Measurements from ENCODE around the gene CPTP. TPM values are rescaled to one million over a fixed set of nuclear protein-coding genes. Genes with fewer than 3 reads are reported as not detected.
A peak's percentile ranks its signal among the peaks of the same experiment; 100 is the strongest.

The CPTP gene
- total and polyA plus RNA-seq, 2 of the 13 experiments (the other 11 are each of a cell fraction or from before 2014, with no cell fraction given) = 5.5 to 9.3 TPM

DNA sequence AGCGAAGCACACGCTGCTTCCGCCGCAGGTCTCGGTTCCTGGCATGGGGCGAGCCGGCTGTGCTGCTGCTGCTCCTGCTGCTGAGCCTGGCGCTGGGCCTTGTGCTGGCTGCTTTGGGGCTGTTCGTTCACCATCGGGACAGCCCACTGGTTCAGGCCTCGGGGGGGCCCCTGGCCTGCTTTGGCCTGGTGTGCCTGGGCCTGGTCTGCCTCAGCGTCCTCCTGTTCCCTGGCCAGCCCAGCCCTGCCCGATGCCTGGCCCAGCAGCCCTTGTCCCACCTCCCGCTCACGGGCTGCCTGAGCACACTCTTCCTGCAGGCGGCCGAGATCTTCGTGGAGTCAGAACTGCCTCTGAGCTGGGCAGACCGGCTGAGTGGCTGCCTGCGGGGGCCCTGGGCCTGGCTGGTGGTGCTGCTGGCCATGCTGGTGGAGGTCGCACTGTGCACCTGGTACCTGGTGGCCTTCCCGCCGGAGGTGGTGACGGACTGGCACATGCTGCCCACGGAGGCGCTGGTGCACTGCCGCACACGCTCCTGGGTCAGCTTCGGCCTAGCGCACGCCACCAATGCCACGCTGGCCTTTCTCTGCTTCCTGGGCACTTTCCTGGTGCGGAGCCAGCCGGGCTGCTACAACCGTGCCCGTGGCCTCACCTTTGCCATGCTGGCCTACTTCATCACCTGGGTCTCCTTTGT is 9.1 kb downstream of the CPTP start:
- CTCF ChIA-PET (ENCODE audit: low intra/inter-chr PET ratio, low total read pairs) = no interaction called here
- TF ChIP-seq HMGA1 (CRISPR knock-in tag; conservative IDR thresholded peaks at IDR 0.05) = no peak
- no peak for TF ChIP-seq RAD51 (IDR thresholded peaks at IDR 0.05; ENCODE audit: borderline replicate concordance)
- TF ChIP-seq, protein P1, sequence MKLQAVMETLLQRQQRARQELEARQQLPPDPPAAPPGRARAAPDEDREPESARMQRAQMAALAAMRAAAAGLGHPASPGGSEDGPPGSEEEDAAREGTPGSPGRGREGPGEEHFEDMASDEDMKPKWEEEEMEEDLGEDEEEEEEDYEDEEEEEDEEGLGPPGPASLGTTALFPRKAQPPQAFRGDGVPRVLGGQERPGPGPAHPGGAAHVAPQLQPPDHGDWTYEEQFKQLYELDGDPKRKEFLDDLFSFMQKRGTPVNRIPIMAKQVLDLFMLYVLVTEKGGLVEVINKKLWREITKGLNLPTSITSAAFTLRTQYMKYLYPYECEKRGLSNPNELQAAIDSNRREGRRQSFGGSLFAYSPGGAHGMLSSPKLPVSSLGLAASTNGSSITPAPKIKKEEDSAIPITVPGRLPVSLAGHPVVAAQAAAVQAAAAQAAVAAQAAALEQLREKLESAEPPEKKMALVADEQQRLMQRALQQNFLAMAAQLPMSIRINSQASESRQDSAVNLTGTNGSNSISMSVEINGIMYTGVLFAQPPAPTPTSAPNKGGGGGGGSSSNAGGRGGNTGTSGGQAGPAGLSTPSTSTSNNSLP (IDR thresholded peaks at IDR 0.05; ENCODE audit: low read depth, low read length) = no peak
- TF ChIP-seq HDAC1 (CRISPR knock-in tag; IDR thresholded peaks at IDR 0.05) = no peak
- TF ChIP-seq, protein P2, sequence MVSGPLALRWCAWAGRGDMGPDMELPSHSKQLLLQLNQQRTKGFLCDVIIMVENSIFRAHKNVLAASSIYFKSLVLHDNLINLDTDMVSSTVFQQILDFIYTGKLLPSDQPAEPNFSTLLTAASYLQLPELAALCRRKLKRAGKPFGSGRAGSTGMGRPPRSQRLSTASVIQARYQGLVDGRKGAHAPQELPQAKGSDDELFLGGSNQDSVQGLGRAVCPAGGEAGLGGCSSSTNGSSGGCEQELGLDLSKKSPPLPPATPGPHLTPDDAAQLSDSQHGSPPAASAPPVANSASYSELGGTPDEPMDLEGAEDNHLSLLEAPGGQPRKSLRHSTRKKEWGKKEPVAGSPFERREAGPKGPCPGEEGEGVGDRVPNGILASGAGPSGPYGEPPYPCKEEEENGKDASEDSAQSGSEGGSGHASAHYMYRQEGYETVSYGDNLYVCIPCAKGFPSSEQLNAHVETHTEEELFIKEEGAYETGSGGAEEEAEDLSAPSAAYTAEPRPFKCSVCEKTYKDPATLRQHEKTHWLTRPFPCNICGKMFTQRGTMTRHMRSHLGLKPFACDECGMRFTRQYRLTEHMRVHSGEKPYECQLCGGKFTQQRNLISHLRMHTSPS (CRISPR knock-in tag; IDR thresholded peaks at IDR 0.05; ENCODE audit: low read depth) = 0 out of 2 replicates have a peak, but pooled peaks have one; percentile 39
- TF ChIP-seq, protein P3, sequence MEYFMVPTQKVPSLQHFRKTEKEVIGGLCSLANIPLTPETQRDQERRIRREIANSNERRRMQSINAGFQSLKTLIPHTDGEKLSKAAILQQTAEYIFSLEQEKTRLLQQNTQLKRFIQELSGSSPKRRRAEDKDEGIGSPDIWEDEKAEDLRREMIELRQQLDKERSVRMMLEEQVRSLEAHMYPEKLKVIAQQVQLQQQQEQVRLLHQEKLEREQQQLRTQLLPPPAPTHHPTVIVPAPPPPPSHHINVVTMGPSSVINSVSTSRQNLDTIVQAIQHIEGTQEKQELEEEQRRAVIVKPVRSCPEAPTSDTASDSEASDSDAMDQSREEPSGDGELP (IDR thresholded peaks at IDR 0.05; ENCODE audit: borderline replicate concordance, low read depth) = no peak
- TF ChIP-seq ZNF329 (CRISPR knock-in tag; IDR thresholded peaks at IDR 0.05; ENCODE audit: low read depth) = peak; percentile 99
- no peak for TF ChIP-seq ZBTB20 (CRISPR knock-in tag; IDR thresholded peaks at IDR 0.05; ENCODE audit: borderline replicate concordance, low read depth)
- TF ChIP-seq, protein P4, sequence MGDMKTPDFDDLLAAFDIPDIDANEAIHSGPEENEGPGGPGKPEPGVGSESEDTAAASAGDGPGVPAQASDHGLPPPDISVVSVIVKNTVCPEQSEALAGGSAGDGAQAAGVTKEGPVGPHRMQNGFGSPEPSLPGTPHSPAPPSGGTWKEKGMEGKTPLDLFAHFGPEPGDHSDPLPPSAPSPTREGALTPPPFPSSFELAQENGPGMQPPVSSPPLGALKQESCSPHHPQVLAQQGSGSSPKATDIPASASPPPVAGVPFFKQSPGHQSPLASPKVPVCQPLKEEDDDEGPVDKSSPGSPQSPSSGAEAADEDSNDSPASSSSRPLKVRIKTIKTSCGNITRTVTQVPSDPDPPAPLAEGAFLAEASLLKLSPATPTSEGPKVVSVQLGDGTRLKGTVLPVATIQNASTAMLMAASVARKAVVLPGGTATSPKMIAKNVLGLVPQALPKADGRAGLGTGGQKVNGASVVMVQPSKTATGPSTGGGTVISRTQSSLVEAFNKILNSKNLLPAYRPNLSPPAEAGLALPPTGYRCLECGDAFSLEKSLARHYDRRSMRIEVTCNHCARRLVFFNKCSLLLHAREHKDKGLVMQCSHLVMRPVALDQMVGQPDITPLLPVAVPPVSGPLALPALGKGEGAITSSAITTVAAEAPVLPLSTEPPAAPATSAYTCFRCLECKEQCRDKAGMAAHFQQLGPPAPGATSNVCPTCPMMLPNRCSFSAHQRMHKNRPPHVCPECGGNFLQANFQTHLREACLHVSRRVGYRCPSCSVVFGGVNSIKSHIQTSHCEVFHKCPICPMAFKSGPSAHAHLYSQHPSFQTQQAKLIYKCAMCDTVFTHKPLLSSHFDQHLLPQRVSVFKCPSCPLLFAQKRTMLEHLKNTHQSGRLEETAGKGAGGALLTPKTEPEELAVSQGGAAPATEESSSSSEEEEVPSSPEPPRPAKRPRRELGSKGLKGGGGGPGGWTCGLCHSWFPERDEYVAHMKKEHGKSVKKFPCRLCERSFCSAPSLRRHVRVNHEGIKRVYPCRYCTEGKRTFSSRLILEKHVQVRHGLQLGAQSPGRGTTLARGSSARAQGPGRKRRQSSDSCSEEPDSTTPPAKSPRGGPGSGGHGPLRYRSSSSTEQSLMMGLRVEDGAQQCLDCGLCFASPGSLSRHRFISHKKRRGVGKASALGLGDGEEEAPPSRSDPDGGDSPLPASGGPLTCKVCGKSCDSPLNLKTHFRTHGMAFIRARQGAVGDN (CRISPR knock-in tag; IDR thresholded peaks at IDR 0.05) = no peak; the same call in 1 of the 2 replicates
- no peak for TF ChIP-seq ZIK1 (CRISPR knock-in tag; IDR thresholded peaks at IDR 0.05; ENCODE audit: borderline replicate concordance, low read depth)
- no peak for TF ChIP-seq BRCA1 (CRISPR knock-in tag; IDR thresholded peaks at IDR 0.05)
- TF ChIP-seq, protein P5, sequence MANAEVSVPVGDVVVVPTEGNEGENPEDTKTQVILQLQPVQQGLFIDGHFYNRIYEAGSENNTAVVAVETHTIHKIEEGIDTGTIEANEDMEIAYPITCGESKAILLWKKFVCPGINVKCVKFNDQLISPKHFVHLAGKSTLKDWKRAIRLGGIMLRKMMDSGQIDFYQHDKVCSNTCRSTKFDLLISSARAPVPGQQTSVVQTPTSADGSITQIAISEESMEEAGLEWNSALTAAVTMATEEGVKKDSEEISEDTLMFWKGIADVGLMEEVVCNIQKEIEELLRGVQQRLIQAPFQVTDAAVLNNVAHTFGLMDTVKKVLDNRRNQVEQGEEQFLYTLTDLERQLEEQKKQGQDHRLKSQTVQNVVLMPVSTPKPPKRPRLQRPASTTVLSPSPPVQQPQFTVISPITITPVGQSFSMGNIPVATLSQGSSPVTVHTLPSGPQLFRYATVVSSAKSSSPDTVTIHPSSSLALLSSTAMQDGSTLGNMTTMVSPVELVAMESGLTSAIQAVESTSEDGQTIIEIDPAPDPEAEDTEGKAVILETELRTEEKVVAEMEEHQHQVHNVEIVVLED (CRISPR knock-in tag; IDR thresholded peaks at IDR 0.05; ENCODE audit: borderline replicate concordance) = no peak

More for the DNA sequence above, 9.1 kb downstream of the CPTP start:
- H4K20me1 ChIP-seq (ENCODE audit: insufficient read depth, low read length) = peaks cover 7% of the 10 kb centered on the region; the same call in 1 of the 2 replicates
- H3K36me3 ChIP-seq (replicated peaks in 1 of 2; ENCODE audit: control insufficient read depth in 1 of 2, insufficient read depth in 2 of 2, low read length in 2 of 2) = peaks cover 4 to 5% of the 10 kb centered on the region in 2 experiments; a peak in 3 of 5 replicates
- in situ Hi-C loops (cut with HindIII; ENCODE audit: extremely low pct_ligation_motif_present, low pct_unique_long_range_greater_than_20kb) = no loop called here
- H3K9me3 ChIP-seq (ENCODE audit: low read length) = no peaks in the 10 kb centered on the region
- H3K4me1 ChIP-seq (ENCODE audit: insufficient read depth, low read length) = peaks cover 24% of the 10 kb centered on the region
- FAIRE-seq (no peak), DNase-seq (ENCODE audit: low spot score) (no peak), ATAC-seq (0 out of 3 replicates have a peak, but pooled peaks have one; percentile 0)
- H3K4me2 ChIP-seq (ENCODE audit: low read depth, low read length) = no peak overlapping the region
- 0 out of 5 replicates have a peak, but pooled peaks cover 0 to 4% of the 10 kb centered on the region in 2 experiments for H3K27me3 ChIP-seq (ENCODE audit: control insufficient read depth in 1 of 2, insufficient read depth in 2 of 2, low read length in 2 of 2)
- no peak overlapping the region for H3K27ac ChIP-seq (ENCODE audit: extremely low read length, insufficient read depth, low read length)
- no peak overlapping the region for H3K4me3 ChIP-seq (replicated peaks in 1 of 3; ENCODE audit: insufficient read depth in 1 of 3, low read depth in 2 of 3, low read length in 3 of 3)
- H3K9ac ChIP-seq (ENCODE audit: insufficient read depth, low read depth, low read length) = no peak overlapping the region
- intact Hi-C loops (cut with micrococcal nuclease; ENCODE audit: unreplicated experiment) = no loop called here
- no peaks in the 10 kb centered on the region for H3K79me2 ChIP-seq (ENCODE audit: insufficient read depth, low read length)
- BruUV-seq (replicated peaks) = no TSS peak
- no peak overlapping the region for H2AFZ ChIP-seq (ENCODE audit: low read length)
- 91% methylated on average over 14 of the region's 36 CpGs for WGBS (ENCODE audit: low lambda C conversion rate)
- POLR2A ChIA-PET = interaction anchor here (1.0 to 3.9 kb wide), 2 partner anchors 14 to 42 kb away, joined by 3 to 12 read pairs; partner anchors contain the start of genes AURKAIP1 and DVL1
